Measurements from ENCODE around the gene RBM20. TPM values are rescaled to one million over a fixed set of nuclear protein-coding genes. Genes with fewer than 3 reads are reported as not detected.

RBM20 gene
- total and polyA plus RNA-seq, 2 of the 4 experiments (the other 2 are of a cell fraction): under 0.01 to 0.15 TPM

GRCh38 chr10:110861930-110862649 lies 218.0 kb downstream of the RBM20 start:
- Histone ChIP-seq H4K91ac (ENCODE audit: insufficient read depth, low read depth, low read length) (no peak overlapping the region), H3K4me2 (ENCODE audit: low read depth, low read length) (no peak overlapping the region), H3K79me1 (ENCODE audit: low read depth in 1 of 2, low read length in 2 of 2) (no peaks in the 10 kb centered on the region), H3K4ac (ENCODE audit: low read depth, low read length) (no peak overlapping the region), H4K8ac (ENCODE audit: low read depth in 2 of 2, low read length in 2 of 2) (no peak overlapping the region), H4K5ac (ENCODE audit: low read depth, low read length) (no peak overlapping the region), H3K4me1 (ENCODE audit: control insufficient read depth, insufficient read depth, low read length) (peaks cover 27% of the 10 kb centered on the region), H2BK5ac (ENCODE audit: low read depth, low read length, poor library complexity, severe bottlenecking) (no peak overlapping the region), H3K9ac (ENCODE audit: low read depth, low read length) (no peak overlapping the region), H3K9me1 (ENCODE audit: insufficient read depth, low read length) (peaks cover 4% of the 10 kb centered on the region; the same call in 1 of the 2 replicates), H3K23ac (ENCODE audit: low read depth, low read length) (no peak overlapping the region), H2AFZ (replicated peaks; ENCODE audit: low read length, poor library complexity) (no peak overlapping the region), H2BK20ac (ENCODE audit: low read depth, low read length) (no peak overlapping the region), H3K18ac (ENCODE audit: low read depth, low read length) (no peak overlapping the region; the same call in 1 of the 2 replicates), H2AK9ac (replicated peaks; ENCODE audit: low read depth, low read length, poor library complexity) (no peak overlapping the region), H3K56ac (ENCODE audit: extremely low read depth, insufficient read depth, low read length) (no peak overlapping the region), H3K14ac (replicated peaks; ENCODE audit: low read depth, low read length) (no peak overlapping the region), H3K27me3 (ENCODE audit: control insufficient read depth, insufficient read depth, low read length) (no peaks in the 10 kb centered on the region), H3K4me3 (ENCODE audit: insufficient read depth, low read depth, low read length) (no peak overlapping the region), H3K27ac (ENCODE audit: insufficient read depth, low read length) (no peak overlapping the region), H2BK120ac (ENCODE audit: low read depth, low read length) (no peak overlapping the region), H2BK15ac (ENCODE audit: low read depth, low read length) (no peak overlapping the region), H2AK5ac (ENCODE audit: low read depth, low read length) (no peak overlapping the region), H4K20me1 (ENCODE audit: insufficient read depth, low read length) (no peaks in the 10 kb centered on the region), H3K9me3 (ENCODE audit: control insufficient read depth, insufficient read depth, low read length) (no peaks in the 10 kb centered on the region), H3K36me3 (ENCODE audit: control insufficient read depth, insufficient read depth, low read length) (no peaks in the 10 kb centered on the region)
- WGBS, 2 experiments (ENCODE audit: extremely low coverage in 2 of 2, insufficient read length in 1 of 2): 33% methylated on average over 1 of the region's 6 CpGs; no CpG with 5 or more reads in 1 of the 2 experiments
- ChIA-PET POLR2A (ENCODE audit: unreplicated experiment) (no interaction called here), CTCF (interaction anchor here (1.2 kb wide), 1 partner anchor 58 kb away, joined by 3 read pairs; no protein-coding TSS in a partner anchor)
- in situ Hi-C loops (cut with MboI; ENCODE audit: low sequenced_read_pairs) (no loop called here), dilution Hi-C loops (cut with HindIII; ENCODE audit: low sequenced_read_pairs, unreplicated experiment) (no loop called here), intact Hi-C loops (cut with micrococcal nuclease) (loop anchor here (5.0 kb wide), 1 partner anchor 35 kb away; no protein-coding TSS in a partner anchor)
- BruUV-seq (replicated peaks): no TSS peak
- no peak for ATAC-seq (ENCODE audit: low read depth)
- no peak for DNase-seq
- TF ChIP-seq POLR2A (IDR thresholded peaks at IDR 0.05; ENCODE audit: low read depth, low read length): no peak
- no peak for TF ChIP-seq RCOR1 (IDR thresholded peaks at IDR 0.05; ENCODE audit: insufficient replicate concordance, low read length)
- TF ChIP-seq CEBPB (IDR thresholded peaks at IDR 0.05; ENCODE audit: low read depth, low read length): no peak
- TF ChIP-seq USF2 (IDR thresholded peaks at IDR 0.05; ENCODE audit: low read depth, low read length): no peak
- no peak for TF ChIP-seq SMC3 (IDR thresholded peaks at IDR 0.05; ENCODE audit: low read depth, low read length)
- no peak for TF ChIP-seq BHLHE40 (IDR thresholded peaks at IDR 0.05; ENCODE audit: low read depth, low read length)
- no peak for TF ChIP-seq MAFK (IDR thresholded peaks at IDR 0.05; ENCODE audit: low read depth, low read length)
- no peak for TF ChIP-seq CHD1 (IDR thresholded peaks at IDR 0.05; ENCODE audit: low read depth, low read length)
